SK-N-SH (cell line): Measurements from ENCODE around the gene LENG1. TPM values are rescaled to one million over a fixed set of nuclear protein-coding genes. Genes with fewer than 3 reads are reported as not detected.

Source experiments
- CTCF ChIA-PET: fragments of 300-600, 350-600 bp; formaldehyde crosslinking; extraction: SDS; loops from one replicate; lab custom pipeline; 2021; lab: Yijun Ruan, JAX
- POLR2A ChIA-PET: fragments of 350-600 bp; sonication (Branson Sonifier 250); formaldehyde crosslinking; extraction: SDS; loops from one replicate; lab custom pipeline; 2020; ENCODE audit warnings: antibody characterized with exemption, inconsistent platforms; lab: Yijun Ruan, JAX
- DNase-seq: peaks from one replicate; pipeline ENCODE4 v3.0.0; 2012
- H2AFZ ChIP-seq: fragments of 200-600 bp; sonication (generic); 2 replicates; pipeline ENCODE4 v1.8.1; 2016; ENCODE audit warnings: antibody characterized with exemption, mild to moderate bottlenecking, low read depth
- H3F3A ChIP-seq: fragments of 200-600 bp; sonication (generic); replicated peaks from 2 replicates; pipeline ENCODE3; 2016; ENCODE audit warnings: antibody characterized with exemption, mild to moderate bottlenecking; ENCODE audit not compliant: insufficient read depth
- H3K27ac ChIP-seq, 2 experiments: fragments of 200-500 bp in 1 of 2; fragments of 200-600 bp in 1 of 2; sonication (Bioruptor generic) in 1 of 2; sonication (generic), shearing (Covaris generic) in 1 of 2; 2 replicates each; pipeline versions ENCODE4 v1.5.1 to v1.6.1; 2014 to 2016; ENCODE audit warnings: low read depth in 2 of 2, inconsistent platforms in 1 of 2, low read length in 1 of 2, mild to moderate bottlenecking in 1 of 2, mixed read lengths in 1 of 2
- H3K27me3 ChIP-seq: fragments of 200-600 bp; sonication (generic), shearing (Covaris generic); 2 replicates; pipeline ENCODE4 v1.6.1; 2016; ENCODE audit warnings: mixed run types; ENCODE audit not compliant: insufficient read depth
- H3K36me3 ChIP-seq, 2 experiments: fragments of 200-500 bp in 1 of 2; fragments of 200-600 bp in 1 of 2; sonication (Bioruptor generic) in 1 of 2; sonication (generic) in 1 of 2; replicated peaks in 1 of 2; 2 replicates each; pipeline versions ENCODE3 to v1.5.1; 2014 to 2016; ENCODE audit warnings: low read length in 1 of 2, mild to moderate bottlenecking in 1 of 2; ENCODE audit not compliant: insufficient read depth in 2 of 2, control insufficient read depth in 1 of 2
- H3K4me1 ChIP-seq, 2 experiments: fragments of 200-500 bp in 1 of 2; fragments of 200-600 bp in 1 of 2; sonication (Bioruptor generic) in 1 of 2; sonication (generic), shearing (Covaris generic) in 1 of 2; 2 replicates each; pipeline versions ENCODE4 v1.5.1 to v1.6.1; 2014 to 2016; ENCODE audit warnings: low read depth in 1 of 2, low read length in 1 of 2, mixed run types in 1 of 2; ENCODE audit not compliant: insufficient read depth in 2 of 2, control insufficient read depth in 1 of 2
- H3K4me2 ChIP-seq: fragments of 200-600 bp; sonication (generic), shearing (Covaris generic); 2 replicates; pipeline ENCODE4 v1.6.1; 2017; ENCODE audit warnings: mixed run types
- H3K4me3 ChIP-seq, 2 experiments: fragments of 200-500 bp in 1 of 2; fragments of 200-600 bp in 1 of 2; sonication (Bioruptor generic) in 1 of 2; sonication (generic), shearing (Covaris generic) in 1 of 2; 2 replicates each; pipeline versions ENCODE4 v1.5.1 to v1.8.1; 2014 to 2016; ENCODE audit warnings: low read depth in 2 of 2, inconsistent platforms in 1 of 2, low read length in 1 of 2, mild to moderate bottlenecking in 1 of 2, mixed read lengths in 1 of 2, moderate library complexity in 1 of 2
- H3K79me2 ChIP-seq: fragments of 200-600 bp; sonication (generic); 2 replicates; pipeline ENCODE4 v1.8.1; 2017; ENCODE audit warnings: mild to moderate bottlenecking; ENCODE audit not compliant: insufficient read depth
- H3K9ac ChIP-seq: fragments of 200-600 bp; sonication (generic); 2 replicates; pipeline ENCODE4 v1.6.1; 2017; ENCODE audit warnings: mixed run types
- H3K9me2 ChIP-seq: fragments of 200-600 bp; sonication (generic); 2 replicates; pipeline ENCODE4 v1.6.1; 2017; ENCODE audit warnings: mixed run types
- H3K9me3 ChIP-seq: fragments of 200-600 bp; sonication (generic); 2 replicates; pipeline ENCODE4 v1.6.1; 2017; ENCODE audit warnings: mixed run types, mild to moderate bottlenecking, moderate library complexity
- H4K20me1 ChIP-seq: fragments of 200-600 bp; sonication (generic); 2 replicates; pipeline ENCODE4 v1.6.1; 2017; ENCODE audit warnings: mild to moderate bottlenecking, mixed run types; ENCODE audit not compliant: insufficient read depth
- EP300 ChIP-seq, 2 experiments: IDR thresholded peaks; 2 replicates each; pipeline versions ENCODE4 v1.4.0 to v1.6.1; 2012; ENCODE audit warnings: borderline replicate concordance in 1 of 2, low read depth in 1 of 2, low read length in 1 of 2
- EZH2phosphoT487 ChIP-seq: fragments of 200-600 bp; sonication (generic); IDR thresholded peaks from 2 replicates; pipeline ENCODE4 v1.6.1; 2017; ENCODE audit warnings: low read depth, mixed run types, mild to moderate bottlenecking, antibody characterized with exemption, moderate library complexity, borderline replicate concordance
- FOSL2 ChIP-seq: IDR thresholded peaks from 2 replicates; pipeline ENCODE4 v1.4.0; 2012; ENCODE audit warnings: low read depth, mild to moderate bottlenecking, moderate library complexity, borderline replicate concordance
- FOXJ3 ChIP-seq: sonication (generic); formaldehyde crosslinking; IDR thresholded peaks from 2 replicates; pipeline ENCODE4 v1.5.1; 2020; ENCODE audit warnings: mild to moderate bottlenecking, missing genetic modification reagents
- GABPA ChIP-seq: IDR thresholded peaks from 2 replicates; pipeline ENCODE4 v1.4.0; 2012; ENCODE audit warnings: low read depth, mild to moderate bottlenecking
- JUND ChIP-seq: IDR thresholded peaks from 2 replicates; pipeline ENCODE4 v1.4.0; 2012
- MAX ChIP-seq: IDR thresholded peaks from 2 replicates; pipeline ENCODE4 v1.4.0; 2012; ENCODE audit warnings: low read depth
- POLR2AphosphoS5 ChIP-seq: IDR thresholded peaks from 2 replicates; pipeline ENCODE4 v1.6.1; 2012; ENCODE audit warnings: low read depth, low read length
- RCOR1 ChIP-seq: fragments of 150-350 bp; IDR thresholded peaks from 2 replicates; pipeline ENCODE4 v1.6.1; 2017; ENCODE audit warnings: antibody characterized with exemption, low read length
- RFX5 ChIP-seq: IDR thresholded peaks from 2 replicates; pipeline ENCODE4 v1.6.1; 2012; ENCODE audit warnings: mild to moderate bottlenecking, improper control_type of control experiment, low read length
- SMC3 ChIP-seq: IDR thresholded peaks from 2 replicates; pipeline ENCODE4 v1.6.1; 2012; ENCODE audit warnings: low read depth, low read length, improper control_type of control experiment
- TCF12 ChIP-seq: IDR thresholded peaks from 2 replicates; pipeline ENCODE4 v1.4.0; 2012
- TEAD4 ChIP-seq: IDR thresholded peaks from 2 replicates; pipeline ENCODE4 v1.4.0; 2012; ENCODE audit warnings: mild to moderate bottlenecking, borderline replicate concordance; ENCODE audit not compliant: insufficient read depth
- YY1 ChIP-seq: IDR thresholded peaks from 2 replicates; pipeline ENCODE4 v1.4.0; 2012; ENCODE audit warnings: low read depth, mild to moderate bottlenecking
- WGBS: methylation state at CpG from one replicate; pipeline ENCODE4 v1.1.6; 2017; ENCODE audit warnings: low lambda C conversion rate; 5-methylcytosine and 5-hydroxymethylcytosine counted together
- polyA plus RNA-seq, 3 experiments: library from polyadenylated mRNA; depleted of rRNA; stranded (reverse); fragments of >200 nt; gene quantifications; 2 replicates each; pipeline ENCODE4 v1.2.3, GENCODE V29; 2012
- TF ChIP-seq, protein P1 (sequence below): IDR thresholded peaks from 2 replicates; pipeline ENCODE4 v1.4.0; 2012; ENCODE audit warnings: low read depth, borderline replicate concordance

LENG1 gene
- polyA plus RNA-seq, 1 of the 3 experiments (the other 2 are of a cell fraction) = 11.4 TPM

DNA sequence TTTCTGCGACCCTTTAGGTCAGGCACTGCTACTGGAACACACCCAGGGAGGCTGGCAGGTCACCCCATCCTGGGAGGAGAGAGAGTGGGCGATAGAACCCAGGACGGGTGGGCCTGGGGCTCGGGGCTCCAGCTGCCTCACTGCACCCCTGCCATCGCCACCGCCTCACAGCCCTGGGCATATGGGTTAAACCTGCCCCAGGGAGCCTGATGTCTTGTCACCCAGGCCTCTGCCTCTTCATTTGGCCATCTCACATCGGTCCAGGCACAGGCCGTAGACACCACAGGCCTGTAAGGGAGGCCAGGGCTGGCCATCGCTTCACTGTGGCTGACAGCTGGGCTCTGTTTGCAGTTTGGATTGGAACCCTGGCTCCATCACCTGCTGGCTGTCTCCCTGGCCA, 33.8 kb downstream of the LENG1 start:
- TF ChIP-seq TEAD4 = no peak
- TF ChIP-seq YY1 = no peak
- TF ChIP-seq EZH2phosphoT487 = no peak
- TF ChIP-seq POLR2AphosphoS5 = no peak
- no peak for DNase-seq
- ChIA-PET CTCF (no interaction called here), POLR2A (interaction anchor here (1.1 kb wide), 1 partner anchor 11 kb away, joined by 3 read pairs; the partner anchor contains the start of genes PRPF31 and TFPT)
- no peaks in the 10 kb centered on the region for H3F3A ChIP-seq
- peaks cover 0 to 70% of the 10 kb centered on the region in 2 experiments for H3K36me3 ChIP-seq
- H3K27me3 ChIP-seq = no peaks in the 10 kb centered on the region
- no peaks in the 10 kb centered on the region for H3K4me1 ChIP-seq
- no peak overlapping the region for H3K27ac ChIP-seq
- H3K9me2 ChIP-seq = no peaks in the 10 kb centered on the region
- H3K4me2 ChIP-seq = no peak overlapping the region
- WGBS = 100% methylated on average over 2 of the region's 9 CpGs
- no peaks in the 10 kb centered on the region for H3K79me2 ChIP-seq
- no peaks in the 10 kb centered on the region for H4K20me1 ChIP-seq
- H3K4me3 ChIP-seq = no peak overlapping the region
- no peak overlapping the region for H3K9ac ChIP-seq
- no peak overlapping the region for H2AFZ ChIP-seq
- H3K9me3 ChIP-seq = no peaks in the 10 kb centered on the region

GRCh38 chr19:54124393-54124792, 35.1 kb downstream of the LENG1 start:
- Histone ChIP-seq H3F3A (no peaks in the 10 kb centered on the region), H3K4me2 (no peak overlapping the region), H3K36me3 (peaks cover 11 to 74% of the 10 kb centered on the region in 2 experiments), H3K9ac (no peak overlapping the region), H3K9me3 (no peaks in the 10 kb centered on the region), H3K27me3 (no peaks in the 10 kb centered on the region), H3K79me2 (no peaks in the 10 kb centered on the region), H3K4me3 (no peak overlapping the region), H3K27ac (no peak overlapping the region), H2AFZ (no peak overlapping the region), H3K4me1 (no peaks in the 10 kb centered on the region)
- CTCF ChIA-PET = no interaction called here
- TF ChIP-seq RCOR1 (no peak), MAX (no peak), RFX5 (no peak), GABPA (no peak), FOXJ3 (CRISPR knock-in tag) (no peak), SMC3 (no peak), EP300 (IDR thresholded peaks at IDR 0.05; ENCODE audit: borderline replicate concordance in 1 of 2, low read depth in 1 of 2, low read length in 1 of 2) (no peak), JUND (no peak), TCF12 (no peak), FOSL2 (no peak)
- TF ChIP-seq, protein P1, sequence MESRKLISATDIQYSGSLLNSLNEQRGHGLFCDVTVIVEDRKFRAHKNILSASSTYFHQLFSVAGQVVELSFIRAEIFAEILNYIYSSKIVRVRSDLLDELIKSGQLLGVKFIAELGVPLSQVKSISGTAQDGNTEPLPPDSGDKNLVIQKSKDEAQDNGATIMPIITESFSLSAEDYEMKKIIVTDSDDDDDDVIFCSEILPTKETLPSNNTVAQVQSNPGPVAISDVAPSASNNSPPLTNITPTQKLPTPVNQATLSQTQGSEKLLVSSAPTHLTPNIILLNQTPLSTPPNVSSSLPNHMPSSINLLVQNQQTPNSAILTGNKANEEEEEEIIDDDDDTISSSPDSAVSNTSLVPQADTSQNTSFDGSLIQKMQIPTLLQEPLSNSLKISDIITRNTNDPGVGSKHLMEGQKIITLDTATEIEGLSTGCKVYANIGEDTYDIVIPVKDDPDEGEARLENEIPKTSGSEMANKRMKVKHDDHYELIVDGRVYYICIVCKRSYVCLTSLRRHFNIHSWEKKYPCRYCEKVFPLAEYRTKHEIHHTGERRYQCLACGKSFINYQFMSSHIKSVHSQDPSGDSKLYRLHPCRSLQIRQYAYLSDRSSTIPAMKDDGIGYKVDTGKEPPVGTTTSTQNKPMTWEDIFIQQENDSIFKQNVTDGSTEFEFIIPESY = no peak
- TF ChIP-seq, all 33 proteins: peak for 0
- DNase-seq = no peak
- 90% methylated on average over 14 of the region's 19 CpGs for WGBS
- POLR2A ChIA-PET = interaction anchor here (0.7 kb wide), 1 partner anchor 9 kb away, joined by 3 read pairs; the partner anchor contains the start of genes PRPF31 and TFPT
- H3K9me2 ChIP-seq = no peaks in the 10 kb centered on the region
- H4K20me1 ChIP-seq = no peaks in the 10 kb centered on the region
